Measurements from ENCODE around the gene LRRIQ1.

LRRIQ1 gene

GRCh38 chr12:85280165-85280983, 244.2 kb downstream of the LRRIQ1 start, which contains the start of gene ALX1:
ALX1 (plus strand) TSS chr12:85280220; CDS start chr12:85280262, 42 bp downstream.
- DNase-seq (ENCODE audit: low read depth in 2 of 3, low spot score in 1 of 3) = no peak

GRCh38 chr12:85280984-85281630, 245.0 kb downstream of the LRRIQ1 start:
- no peak for DNase-seq (ENCODE audit: low read depth in 2 of 3, low spot score in 1 of 3)

GRCh38 chr12:85281636-85282312, 245.6 kb downstream of the LRRIQ1 start:
- no peak for DNase-seq (ENCODE audit: low read depth in 2 of 3, low spot score in 1 of 3)

- no peak for DNase-seq (ENCODE audit: low read depth in 2 of 3, low spot score in 1 of 3)
These were observed 247.4 kb downstream of the LRRIQ1 start for GRCh38 chr12:85283560-85283959.
